GF-D8 (cell line): ENCODE measurements around the gene STX4.

Experiments
- DNase-seq: peaks from one replicate; lab custom pipeline; 2025; lab: John Stamatoyannopoulos, UW

Gene STX4

DNA sequence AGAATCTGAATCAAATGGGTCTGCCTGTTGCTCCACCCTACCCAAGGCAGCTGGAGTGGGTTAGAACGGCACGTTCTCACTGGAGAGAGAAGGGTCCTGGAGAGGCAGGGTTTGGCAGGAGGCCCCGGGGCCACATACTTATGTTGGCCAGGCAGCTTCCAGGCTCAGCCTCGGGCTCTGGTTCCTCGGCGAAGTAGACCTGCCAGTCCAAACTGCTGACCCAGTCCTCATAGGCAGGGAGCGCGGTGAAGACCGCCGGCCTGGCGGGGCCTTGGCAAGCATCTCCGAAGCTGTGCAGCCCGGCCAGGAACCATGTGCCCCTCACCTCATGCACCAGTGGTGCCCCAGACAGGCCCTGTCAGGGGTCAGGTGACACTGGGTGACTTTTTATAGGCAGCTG, 50.6 kb downstream of the STX4 start:
- no peak for DNase-seq

DNA sequence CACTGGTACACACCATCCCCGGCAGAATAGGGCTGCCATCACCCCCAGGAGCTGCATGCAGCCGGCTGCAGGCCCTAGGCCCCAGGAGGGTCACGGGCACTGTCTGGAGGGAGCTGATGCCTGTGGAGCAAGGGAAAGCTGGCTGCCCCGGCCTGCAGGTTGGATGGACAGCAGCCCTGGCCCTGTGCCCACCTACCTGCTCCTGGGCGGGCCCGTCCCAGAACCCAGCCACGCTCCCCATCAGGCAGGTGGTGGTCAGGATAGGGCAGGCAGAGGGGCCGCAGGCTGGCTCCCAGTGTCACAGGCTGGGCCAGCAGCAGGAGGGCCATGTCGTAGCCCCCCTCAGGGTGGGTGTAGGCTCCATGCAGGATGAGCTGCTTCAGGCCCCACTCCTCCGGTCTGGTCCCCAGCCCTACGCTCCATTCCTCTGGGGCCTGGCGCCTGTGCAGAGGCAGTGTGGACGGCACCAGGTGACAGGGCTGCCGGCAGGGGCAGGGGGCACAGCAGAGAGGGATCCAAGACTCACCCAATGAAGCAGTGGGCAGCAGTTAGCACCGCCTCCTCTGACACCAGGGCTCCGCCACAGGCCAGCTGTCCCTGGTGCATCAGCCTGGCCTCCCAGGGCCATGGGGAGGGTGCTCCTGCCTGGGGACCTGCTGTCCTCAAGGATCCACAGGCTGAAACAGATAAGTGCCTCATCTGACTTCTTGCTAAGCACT, 51.4 kb downstream of the STX4 start:
- no peak for DNase-seq

DNA sequence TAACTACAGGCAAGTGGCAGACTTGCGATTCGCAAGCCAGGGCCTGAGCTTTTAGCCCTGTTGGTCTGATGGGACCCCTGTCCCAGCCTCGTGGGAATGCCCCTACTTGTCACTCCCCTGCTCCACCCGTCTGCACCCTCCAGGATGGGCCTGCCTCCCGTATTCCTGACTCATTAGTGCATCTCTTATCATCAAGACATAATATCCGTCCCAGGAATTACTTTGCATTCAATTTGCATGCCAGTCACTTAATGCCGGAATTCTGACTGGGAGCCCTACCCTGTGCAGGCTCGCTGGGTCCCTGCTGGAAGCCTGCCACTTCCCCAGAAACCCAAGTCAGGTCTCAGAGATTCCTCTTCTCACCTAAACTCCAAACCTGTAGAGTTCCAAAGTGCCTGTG, 52.1 kb downstream of the STX4 start:
- DNase-seq: no peak

DNA sequence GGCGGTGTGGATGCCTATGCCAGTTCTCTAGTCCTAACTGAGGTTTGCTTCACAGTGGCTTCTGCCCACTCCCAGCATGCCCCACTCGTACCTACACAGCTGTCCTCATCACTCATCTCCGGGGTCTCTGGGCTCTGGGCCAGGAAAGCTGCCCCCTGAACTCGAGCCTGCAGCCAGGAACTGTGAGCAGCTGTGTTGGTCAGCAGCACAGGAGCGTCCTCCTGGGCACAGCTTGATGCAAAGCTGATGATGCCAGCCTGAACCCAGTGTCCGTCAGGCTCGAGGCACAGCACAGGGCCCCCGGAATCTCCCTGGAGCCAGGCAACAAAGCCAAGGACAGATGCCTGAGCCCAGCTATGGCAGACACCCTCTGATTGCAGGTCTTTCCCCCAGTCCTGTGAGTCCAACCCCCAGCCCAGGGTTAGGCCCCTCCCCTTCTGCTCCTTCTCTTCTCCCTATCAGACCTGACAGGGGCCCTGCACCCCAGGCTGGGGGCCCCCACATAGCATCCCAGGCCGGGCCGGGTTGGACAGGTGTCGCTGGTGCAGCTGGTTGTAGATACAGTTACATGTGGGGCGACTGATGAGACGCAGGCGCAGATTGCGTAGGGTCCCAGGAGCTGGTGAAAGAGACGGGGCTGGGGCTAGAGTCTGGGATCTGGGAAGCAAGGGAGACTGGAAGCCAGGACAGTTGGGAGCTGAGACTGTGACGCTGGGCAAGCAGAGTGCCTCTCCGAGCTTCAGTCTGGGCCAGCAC, 52.7 kb downstream of the STX4 start:
- DNase-seq: no peak

DNA sequence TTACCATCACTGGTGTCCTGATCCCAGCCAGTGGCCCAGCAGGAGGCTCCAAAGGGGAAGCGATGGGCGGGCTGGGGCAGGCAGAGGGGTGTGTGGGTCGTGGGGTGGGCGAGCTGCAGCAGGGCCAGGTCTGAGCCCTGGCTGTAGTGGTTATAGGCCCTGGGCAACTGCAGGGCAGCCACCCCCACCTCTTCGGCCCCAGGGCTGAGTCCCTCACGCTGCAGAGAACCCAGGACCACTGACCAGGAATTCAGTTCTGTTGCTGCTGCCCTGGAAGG, 53.2 kb downstream of the STX4 start:
- DNase-seq: no peak

DNA sequence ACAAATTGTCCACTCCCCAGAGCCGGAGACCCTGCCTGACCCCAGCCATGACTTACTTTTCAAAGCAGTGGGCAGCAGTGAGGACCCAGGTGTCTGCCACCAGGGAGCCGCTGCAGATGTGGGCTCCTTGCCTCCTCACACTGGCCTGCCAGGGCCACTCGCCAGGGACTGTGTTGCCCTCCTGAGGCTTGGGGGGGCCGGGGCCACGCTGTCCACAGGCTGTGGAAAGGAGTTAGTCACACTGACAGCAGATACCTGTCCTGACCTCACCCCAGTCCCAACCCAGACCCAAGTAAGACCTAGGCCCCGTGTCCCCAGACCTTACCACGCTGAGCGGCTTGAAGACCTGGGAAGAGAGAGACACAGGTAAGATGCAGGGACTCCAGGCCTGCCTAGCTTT, 54.1 kb downstream of the STX4 start:
- DNase-seq: no peak

DNA sequence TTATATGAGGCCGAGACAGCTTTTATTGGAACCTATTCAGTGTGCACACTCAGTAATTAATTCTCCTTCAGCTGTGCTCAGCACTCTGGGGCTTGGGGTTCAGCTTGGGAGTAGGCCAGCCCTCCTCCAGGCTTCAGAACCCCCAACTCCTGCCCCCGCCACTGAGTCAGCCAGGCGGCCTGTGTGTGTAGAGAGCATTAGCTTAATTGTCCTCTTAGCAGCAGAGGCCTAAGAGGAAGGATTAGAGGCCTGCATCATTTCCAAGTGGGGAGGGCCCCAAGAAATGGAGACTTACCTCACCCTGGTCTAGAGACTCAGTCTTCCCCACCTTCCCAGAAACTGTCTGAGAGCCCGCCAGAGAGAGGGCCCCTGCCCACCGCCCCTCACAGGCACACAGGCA, 54.6 kb downstream of the STX4 start:
- no peak for DNase-seq

DNA sequence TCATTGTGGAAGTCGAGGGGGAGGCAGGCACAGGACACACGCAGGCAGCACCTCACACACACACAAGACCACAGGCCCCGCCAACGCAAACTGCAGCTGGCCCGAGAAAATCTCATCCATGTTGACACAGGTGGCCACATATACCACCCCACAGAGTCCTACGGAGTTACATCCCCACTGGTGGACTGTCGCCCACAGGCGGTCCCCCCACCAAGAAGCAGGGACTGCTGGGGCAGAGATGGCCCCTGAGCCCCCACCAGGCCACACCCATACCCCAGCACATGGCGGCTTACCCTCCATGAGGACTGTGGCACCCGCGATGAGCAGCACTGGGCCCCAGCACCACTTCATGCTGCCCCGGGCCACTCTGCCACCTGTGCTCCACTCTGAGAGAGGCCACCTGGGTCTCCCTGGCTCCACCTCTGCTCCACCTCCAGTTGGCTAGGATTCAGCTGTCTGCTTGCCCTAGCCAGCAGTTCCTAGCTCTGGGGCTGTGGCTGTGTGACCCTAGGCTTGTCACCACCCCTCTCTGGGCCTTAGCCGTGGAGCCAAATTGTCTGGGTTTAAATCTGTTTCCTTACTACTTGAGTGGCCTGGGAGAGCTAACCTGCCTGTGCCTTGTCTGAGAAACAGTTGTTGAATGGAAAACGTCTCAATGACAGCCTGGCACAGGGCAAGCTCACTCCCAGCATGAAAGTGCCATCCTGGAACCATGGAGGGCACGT, 55.3 kb downstream of the STX4 start, which contains the start of gene PRSS53:
PRSS53 (minus strand) TSS at position 485 of the 725 bp plus-strand sequence; CDS start at position 351, 134 bp downstream.
- no peak for DNase-seq

DNA sequence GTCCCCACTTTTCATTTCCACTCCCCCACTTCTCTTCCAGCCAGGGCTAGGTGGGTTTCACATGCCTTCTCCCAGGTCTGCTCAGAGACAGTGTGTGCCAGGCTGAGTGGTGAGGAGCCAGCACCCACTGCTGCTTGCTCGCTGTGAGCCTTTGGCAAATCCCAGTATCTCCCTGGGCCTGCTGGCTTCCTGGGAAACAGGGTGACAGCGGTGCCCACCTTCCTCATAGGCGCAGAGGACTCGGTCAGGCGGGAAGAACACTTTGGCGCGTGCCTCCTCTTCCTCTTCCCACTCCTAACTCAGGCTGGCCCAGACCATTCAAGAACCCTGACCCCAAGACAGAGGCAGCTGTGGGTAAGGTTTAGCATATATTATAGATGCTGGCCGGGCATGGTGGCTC, 55.8 kb downstream of the STX4 start:
- DNase-seq: no peak
